Activated CD8-positive, alpha-beta memory T cell treated with anti-CD3 and anti-CD28 coated beads for 24 hours (primary cell): ENCODE measurements around the gene PPM1E.
"Not testable (repeated sequence)": the region's sequence is repeated elsewhere in the genome, so short reads cannot be mapped to it uniquely, and the experiment has no call there.

Experiments used
- DNase-seq: peaks from one replicate; pipeline ENCODE4 v3.0.0-alpha.2; 2020

PPM1E gene

GRCh38 chr17:58783380-58783779, 27.7 kb downstream of the PPM1E start:
- no peak for DNase-seq

- no peak for DNase-seq
These were observed 29.4 kb downstream of the PPM1E start for GRCh38 chr17:58785097-58785496.

- no peak for DNase-seq
These were observed 31.1 kb downstream of the PPM1E start for GRCh38 chr17:58786586-58787295.

GRCh38 chr17:58788199-58788598, 32.5 kb downstream of the PPM1E start:
- no peak for DNase-seq

GRCh38 chr17:58789160-58789559, 33.5 kb downstream of the PPM1E start:
- no peak for DNase-seq

GRCh38 chr17:58789831-58790230, 34.2 kb downstream of the PPM1E start:
- no peak for DNase-seq

- DNase-seq, result not testable (repeated sequence)
These were observed 38.9 kb downstream of the PPM1E start for GRCh38 chr17:58794508-58794907.

- DNase-seq, result no peak
These were observed 46.5 kb downstream of the PPM1E start for GRCh38 chr17:58802188-58802587.

- no peak for DNase-seq
These were observed 50.4 kb downstream of the PPM1E start for GRCh38 chr17:58806046-58806445.

GRCh38 chr17:58808609-58809563, 53.2 kb downstream of the PPM1E start:
- DNase-seq, result no peak

- DNase-seq, result no peak
These were observed 53.9 kb downstream of the PPM1E start for GRCh38 chr17:58809564-58809936.

GRCh38 chr17:58811290-58811689, 55.6 kb downstream of the PPM1E start:
- DNase-seq, result no peak

- DNase-seq, result no peak
These were observed 58.1 kb downstream of the PPM1E start for GRCh38 chr17:58813712-58814111.

GRCh38 chr17:58818654-58819053, 63.0 kb downstream of the PPM1E start:
- DNase-seq, result no peak

GRCh38 chr17:58822148-58823050, 66.7 kb downstream of the PPM1E start:
- no peak for DNase-seq

- no peak for DNase-seq
These were observed 67.4 kb downstream of the PPM1E start for GRCh38 chr17:58823051-58823525.

- no peak for DNase-seq
These were observed 73.6 kb downstream of the PPM1E start for GRCh38 chr17:58829172-58829637.

GRCh38 chr17:58831780-58832179, 76.1 kb downstream of the PPM1E start:
- DNase-seq, result no peak

- no peak for DNase-seq
These were observed 76.9 kb downstream of the PPM1E start for GRCh38 chr17:58832514-58832913.

GRCh38 chr17:58837699-58838098, 82.0 kb downstream of the PPM1E start:
- DNase-seq, result no peak

- no peak for DNase-seq
These were observed 85.4 kb downstream of the PPM1E start for GRCh38 chr17:58840820-58841612.

- not testable (repeated sequence) for DNase-seq
These were observed 90.8 kb downstream of the PPM1E start for GRCh38 chr17:58846413-58846812.
